HepG2 (cell line): ENCODE measurements around the gene KCTD16. TPM values are rescaled to one million over a fixed set of nuclear protein-coding genes. Genes with fewer than 3 reads are reported as not detected.
A peak's percentile ranks its signal among the peaks of the same experiment; 100 is the strongest.

Experiments used
- ADNP ChIP-seq: sonication (generic); formaldehyde crosslinking; IDR thresholded peaks from 2 replicates; pipeline ENCODE4 v1.4.0; 2020; ENCODE audit warnings: missing genetic modification reagents
- ARNT2 ChIP-seq: sonication (generic); formaldehyde crosslinking; IDR thresholded peaks from 2 replicates; pipeline ENCODE4 v1.8.0; 2022; ENCODE audit warnings: mild to moderate bottlenecking, low read depth, missing genetic modification reagents, moderate library complexity
- FLYWCH1 ChIP-seq: sonication (generic); formaldehyde crosslinking; IDR thresholded peaks from 2 replicates; pipeline ENCODE4 v1.8.1; 2023; ENCODE audit warnings: mild to moderate bottlenecking, missing genetic modification reagents
- KAT2B ChIP-seq: fragments of 150-350 bp; IDR thresholded peaks from 2 replicates; pipeline ENCODE4 v1.6.1; 2014; ENCODE audit warnings: low read depth, low read length, borderline replicate concordance
- MTA1 ChIP-seq: sonication (generic); formaldehyde crosslinking; IDR thresholded peaks from 2 replicates; pipeline ENCODE4 v1.4.0; 2020; ENCODE audit warnings: missing genetic modification reagents, mild to moderate bottlenecking, borderline replicate concordance
- NFE2L1 ChIP-seq: sonication (generic); formaldehyde crosslinking; IDR thresholded peaks from 2 replicates; pipeline ENCODE4 v1.4.0; 2020; ENCODE audit warnings: missing genetic modification reagents, mild to moderate bottlenecking, borderline replicate concordance
- SIN3A ChIP-seq: IDR thresholded peaks from 2 replicates; pipeline ENCODE4 v1.6.1; 2011; ENCODE audit warnings: low read depth, mild to moderate bottlenecking, control low read depth, low read length, borderline replicate concordance
- TCF12 ChIP-seq, 2 experiments: fragments of 450-650 bp in 1 of 2; sonication (generic) in 1 of 2; formaldehyde crosslinking in 1 of 2; IDR thresholded peaks; 2 replicates each; pipeline versions ENCODE4 v1.6.1 to v1.8.0; 2017 to 2022; ENCODE audit warnings: antibody characterized with exemption in 1 of 2, mild to moderate bottlenecking in 1 of 2, missing genetic modification reagents in 1 of 2, moderate library complexity in 1 of 2
- ZFP90 ChIP-seq: sonication (generic); formaldehyde crosslinking; IDR thresholded peaks from 2 replicates; pipeline ENCODE4 v1.8.0; 2022; ENCODE audit warnings: missing genetic modification reagents, mild to moderate bottlenecking, inconsistent platforms, borderline replicate concordance
- ZFX ChIP-seq: sonication (generic); formaldehyde crosslinking; IDR thresholded peaks from 2 replicates; pipeline ENCODE4 v1.4.0; 2020; ENCODE audit warnings: mild to moderate bottlenecking, low read depth, missing genetic modification reagents, moderate library complexity
- ZNF180 ChIP-seq: sonication (generic); formaldehyde crosslinking; IDR thresholded peaks from 2 replicates; pipeline ENCODE4 v1.4.0; 2020; ENCODE audit warnings: low read depth, missing genetic modification reagents, borderline replicate concordance
- ZNF264 ChIP-seq: sonication (generic); formaldehyde crosslinking; IDR thresholded peaks from 2 replicates; pipeline ENCODE4 v1.4.0; 2020; ENCODE audit warnings: missing genetic modification reagents
- ZNF354B ChIP-seq: sonication (generic); formaldehyde crosslinking; IDR thresholded peaks from 2 replicates; pipeline ENCODE4 v1.8.0; 2022; ENCODE audit warnings: mild to moderate bottlenecking, missing genetic modification reagents
- ZNF790 ChIP-seq: sonication (generic); formaldehyde crosslinking; IDR thresholded peaks from 2 replicates; pipeline ENCODE4 v1.8.0; 2022; ENCODE audit warnings: missing genetic modification reagents, mild to moderate bottlenecking, borderline replicate concordance
- polyA plus RNA-seq, 8 experiments: library from polyadenylated mRNA; depleted of rRNA in 3 of 8; stranded (reverse) in 7 of 8; unstranded in 1 of 8; fragments of >200 nt; fragmentation: Illumina TruSeq in 4 of 8; extraction: Trizol in 4 of 8; gene quantifications; 2 replicates each; pipeline versions ENCODE4 v1.2.1 to v1.2.3, GENCODE V29; 2011 to 2016; ENCODE audit warnings: low read depth in 4 of 8, missing spikeins in 1 of 8, mixed read lengths in 1 of 8; ENCODE audit not compliant: insufficient read depth in 1 of 8
- total RNA-seq, 5 experiments: library from RNA; depleted of rRNA; stranded (reverse); fragments of >200 nt; fragmentation: Illumina TruSeq; extraction: Trizol; gene quantifications; 2 replicates each; pipeline ENCODE4 v1.2.3, GENCODE V29; 2016; ENCODE audit warnings: low read depth in 1 of 5
- TF ChIP-seq, protein P1 (sequence below): sonication (generic); formaldehyde crosslinking; IDR thresholded peaks from 2 replicates; pipeline ENCODE4 v1.8.0; 2023; ENCODE audit warnings: mild to moderate bottlenecking, missing genetic modification reagents
- TF ChIP-seq, protein P2 (sequence below): IDR thresholded peaks from 2 replicates; pipeline ENCODE4 v1.6.1; 2016; ENCODE audit warnings: missing compliant biosample characterization, missing genetic modification reagents, borderline replicate concordance
- TF ChIP-seq, protein P3 (sequence below): sonication (generic); formaldehyde crosslinking; IDR thresholded peaks from 2 replicates; pipeline ENCODE4 v1.5.1; 2020; ENCODE audit warnings: missing genetic modification reagents, mild to moderate bottlenecking, borderline replicate concordance
- TF ChIP-seq, protein P4 (sequence below): sonication (generic); formaldehyde crosslinking; IDR thresholded peaks from 2 replicates; pipeline ENCODE4 v1.4.0; 2020; ENCODE audit warnings: missing genetic modification reagents, mild to moderate bottlenecking, borderline replicate concordance

Gene KCTD16
- total and polyA plus RNA-seq, 2 of the 13 experiments (the other 11 are each of a cell fraction or from before 2014, with no cell fraction given): 0.02 to 0.09 TPM

DNA sequence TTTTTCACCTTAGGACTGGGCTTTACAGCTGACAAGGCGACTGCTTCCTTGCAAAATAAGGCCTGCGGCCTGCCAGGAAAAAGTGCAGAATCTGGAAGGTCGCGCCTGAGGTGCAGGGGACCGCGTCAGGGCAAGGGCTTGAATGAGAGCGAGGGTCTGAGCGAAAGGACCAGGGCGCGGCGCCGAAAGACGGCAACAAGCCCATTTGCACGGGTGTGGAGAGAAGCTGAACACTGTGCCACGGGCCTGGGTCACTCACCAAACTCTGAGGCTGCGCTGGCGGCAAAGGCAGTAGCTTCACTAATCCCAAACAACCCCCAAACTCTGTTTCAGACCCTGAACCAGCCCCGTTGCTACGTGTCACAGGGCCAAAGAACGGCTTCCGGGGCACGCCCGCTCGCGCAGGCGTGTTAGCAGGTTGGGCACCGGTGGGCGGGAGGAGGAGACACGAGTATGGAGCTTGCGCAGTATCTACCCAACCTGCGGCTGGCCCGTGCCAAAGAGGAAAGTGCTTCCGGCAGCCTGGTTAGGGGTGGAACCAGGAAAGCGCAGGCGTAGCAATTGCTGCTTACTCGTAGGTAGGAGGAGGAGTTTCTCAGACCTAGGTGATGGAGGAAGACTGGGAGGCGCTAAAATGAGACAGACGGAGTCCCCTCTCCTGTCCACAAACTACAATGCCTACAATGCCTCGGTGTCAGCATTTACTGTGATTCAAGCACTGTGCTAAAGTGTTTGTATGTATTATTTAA lies at the start of gene KCTD16, which contains the start of gene YIPF5 (continued):
- no peak; the same call in 1 of the 2 replicates for TF ChIP-seq NFE2L1 (CRISPR knock-in tag)
- no peak for TF ChIP-seq ADNP (CRISPR knock-in tag)
- 0 out of 2 replicates have a peak, but pooled peaks have one; percentile 14 for TF ChIP-seq ZNF790 (CRISPR knock-in tag)
- no peak for TF ChIP-seq KAT2B
- TF ChIP-seq SIN3A: peak; percentile 80; the same call in 1 of the 2 replicates
- TF ChIP-seq ZNF264 (CRISPR knock-in tag): no peak
- TF ChIP-seq, protein P1, sequence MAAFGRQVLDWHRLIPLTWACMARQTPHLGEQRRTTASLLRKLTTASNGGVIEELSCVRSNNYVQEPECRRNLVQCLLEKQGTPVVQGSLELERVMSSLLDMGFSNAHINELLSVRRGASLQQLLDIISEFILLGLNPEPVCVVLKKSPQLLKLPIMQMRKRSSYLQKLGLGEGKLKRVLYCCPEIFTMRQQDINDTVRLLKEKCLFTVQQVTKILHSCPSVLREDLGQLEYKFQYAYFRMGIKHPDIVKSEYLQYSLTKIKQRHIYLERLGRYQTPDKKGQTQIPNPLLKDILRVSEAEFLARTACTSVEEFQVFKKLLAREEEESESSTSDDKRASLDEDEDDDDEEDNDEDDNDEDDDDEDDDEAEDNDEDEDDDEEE (CRISPR knock-in tag): no peak
- TF ChIP-seq ZNF180 (CRISPR knock-in tag): peak; percentile 58; the same call in 1 of the 2 replicates
- peak; percentile 91; the same call in 1 of the 2 replicates for TF ChIP-seq ZFP90 (CRISPR knock-in tag)
- TF ChIP-seq, protein P2, sequence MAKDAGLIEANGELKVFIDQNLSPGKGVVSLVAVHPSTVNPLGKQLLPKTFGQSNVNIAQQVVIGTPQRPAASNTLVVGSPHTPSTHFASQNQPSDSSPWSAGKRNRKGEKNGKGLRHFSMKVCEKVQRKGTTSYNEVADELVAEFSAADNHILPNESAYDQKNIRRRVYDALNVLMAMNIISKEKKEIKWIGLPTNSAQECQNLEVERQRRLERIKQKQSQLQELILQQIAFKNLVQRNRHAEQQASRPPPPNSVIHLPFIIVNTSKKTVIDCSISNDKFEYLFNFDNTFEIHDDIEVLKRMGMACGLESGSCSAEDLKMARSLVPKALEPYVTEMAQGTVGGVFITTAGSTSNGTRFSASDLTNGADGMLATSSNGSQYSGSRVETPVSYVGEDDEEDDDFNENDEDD: peak; percentile 39; the same call in 1 of the 2 replicates
- TF ChIP-seq ARNT2 (CRISPR knock-in tag): no peak
- TF ChIP-seq TCF12 (IDR thresholded peaks at IDR 0.05): no peak
- no peak for TF ChIP-seq TCF12 (CRISPR knock-in tag; IDR thresholded peaks at IDR 0.05)
- TF ChIP-seq, protein P3, sequence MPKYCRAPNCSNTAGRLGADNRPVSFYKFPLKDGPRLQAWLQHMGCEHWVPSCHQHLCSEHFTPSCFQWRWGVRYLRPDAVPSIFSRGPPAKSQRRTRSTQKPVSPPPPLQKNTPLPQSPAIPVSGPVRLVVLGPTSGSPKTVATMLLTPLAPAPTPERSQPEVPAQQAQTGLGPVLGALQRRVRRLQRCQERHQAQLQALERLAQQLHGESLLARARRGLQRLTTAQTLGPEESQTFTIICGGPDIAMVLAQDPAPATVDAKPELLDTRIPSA (CRISPR knock-in tag): no peak
- TF ChIP-seq ZFX (CRISPR knock-in tag): peak; percentile 86
- TF ChIP-seq MTA1: no peak
- TF ChIP-seq ZNF354B (CRISPR knock-in tag): no peak
- TF ChIP-seq, protein P4, sequence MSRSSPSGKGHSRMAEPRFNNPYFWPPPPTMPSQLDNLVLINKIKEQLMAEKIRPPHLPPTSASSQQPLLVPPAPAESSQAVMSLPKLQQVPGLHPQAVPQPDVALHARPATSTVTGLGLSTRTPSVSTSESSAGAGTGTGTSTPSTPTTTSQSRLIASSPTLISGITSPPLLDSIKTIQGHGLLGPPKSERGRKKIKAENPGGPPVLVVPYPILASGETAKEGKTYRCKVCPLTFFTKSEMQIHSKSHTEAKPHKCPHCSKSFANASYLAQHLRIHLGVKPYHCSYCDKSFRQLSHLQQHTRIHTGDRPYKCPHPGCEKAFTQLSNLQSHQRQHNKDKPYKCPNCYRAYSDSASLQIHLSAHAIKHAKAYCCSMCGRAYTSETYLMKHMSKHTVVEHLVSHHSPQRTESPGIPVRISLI (CRISPR knock-in tag): peak; percentile 42; the same call in 1 of the 2 replicates
- 0 out of 2 replicates have a peak, but pooled peaks have one; percentile 60 for TF ChIP-seq FLYWCH1 (CRISPR knock-in tag)
